Nephron (organoid): Measurements from ENCODE around the gene UBA1.

Experiments
- H3K27ac Mint-ChIP-seq, 3 experiments: 2 replicates each; pipeline ENCODE4 v1.8.0; 2020; ENCODE audit warnings: mixed read lengths in 3 of 3, mild to moderate bottlenecking in 2 of 3, moderate library complexity in 1 of 3
- H3K27me3 Mint-ChIP-seq: 2 replicates; pipeline ENCODE4 v1.8.0; 2021; ENCODE audit warnings: low read depth, mild to moderate bottlenecking, moderate library complexity, mixed read lengths
- H3K36me3 Mint-ChIP-seq: 2 replicates; pipeline ENCODE4 v1.8.0; 2020; ENCODE audit warnings: low read depth, mixed read lengths
- H3K4me1 Mint-ChIP-seq: 2 replicates; pipeline ENCODE4 v1.8.0; 2020; ENCODE audit warnings: mixed read lengths
- H3K4me3 Mint-ChIP-seq, 3 experiments: 2 replicates each; pipeline ENCODE4 v1.8.0; 2020; ENCODE audit warnings: mild to moderate bottlenecking in 3 of 3, mixed read lengths in 3 of 3, moderate library complexity in 2 of 3
- H3K9me3 Mint-ChIP-seq: 2 replicates; pipeline ENCODE4 v1.8.0; 2020; ENCODE audit warnings: mixed read lengths
- CTCF ChIP-seq, 3 experiments: fragments of 200-600 bp; sonication (generic); IDR thresholded peaks; one replicate each; pipeline ENCODE4 v1.5.0; 2021; ENCODE audit warnings: antibody characterized with exemption in 3 of 3; ENCODE audit not compliant: unreplicated experiment in 3 of 3

The UBA1 gene

GRCh38 chrX:47146121-47146935 lies 47.3 kb upstream of the UBA1 start:
- Mint-ChIP-seq H3K27ac (peak overlapping the region; percentile 96 to 100 (median 100)), H3K4me1 (no peaks in the 10 kb centered on the region), H3K27me3 (no peaks in the 10 kb centered on the region), H3K36me3 (peaks cover 49% of the 10 kb centered on the region), H3K9me3 (peaks cover 30% of the 10 kb centered on the region), H3K4me3 (peak overlapping the region; percentile 97 to 100 (median 99))
- TF ChIP-seq CTCF (IDR thresholded peaks at IDR 0.05; ENCODE audit: unreplicated experiment in 3 of 3): no peak

- Mint-ChIP-seq H3K4me1 (no peaks in the 10 kb centered on the region), H3K27ac (no peak overlapping the region), H3K27me3 (no peaks in the 10 kb centered on the region), H3K4me3 (peak overlapping the region; percentile 56 to 75 (median 64)), H3K36me3 (peaks cover 51% of the 10 kb centered on the region), H3K9me3 (peaks cover 28% of the 10 kb centered on the region)
- TF ChIP-seq CTCF (IDR thresholded peaks at IDR 0.05; ENCODE audit: unreplicated experiment in 3 of 3): no peak
These were observed 46.4 kb upstream of the UBA1 start for GRCh38 chrX:47146936-47147859.

GRCh38 chrX:47148946-47149345 lies 44.7 kb upstream of the UBA1 start:
- peaks cover 58% of the 10 kb centered on the region for H3K36me3 Mint-ChIP-seq
- H3K27ac Mint-ChIP-seq: no peak overlapping the region
- no peak for TF ChIP-seq CTCF (IDR thresholded peaks at IDR 0.05; ENCODE audit: unreplicated experiment in 3 of 3)
- H3K4me3 Mint-ChIP-seq: no peak overlapping the region
- H3K27me3 Mint-ChIP-seq: no peaks in the 10 kb centered on the region
- H3K9me3 Mint-ChIP-seq: peaks cover 21% of the 10 kb centered on the region
- H3K4me1 Mint-ChIP-seq: no peaks in the 10 kb centered on the region

GRCh38 chrX:47151435-47151834 lies 42.2 kb upstream of the UBA1 start:
- Mint-ChIP-seq H3K4me1 (no peaks in the 10 kb centered on the region), H3K27me3 (no peaks in the 10 kb centered on the region), H3K36me3 (peaks cover 73% of the 10 kb centered on the region), H3K27ac (no peak overlapping the region), H3K4me3 (no peak overlapping the region), H3K9me3 (peaks cover 19% of the 10 kb centered on the region)
- no peak for TF ChIP-seq CTCF (IDR thresholded peaks at IDR 0.05; ENCODE audit: unreplicated experiment in 3 of 3)

GRCh38 chrX:47156611-47157520 lies 36.8 kb upstream of the UBA1 start:
- H3K4me3 Mint-ChIP-seq: no peak overlapping the region
- H3K9me3 Mint-ChIP-seq: peaks cover 16% of the 10 kb centered on the region
- no peak overlapping the region for H3K27ac Mint-ChIP-seq
- H3K36me3 Mint-ChIP-seq: peaks cover 69% of the 10 kb centered on the region
- TF ChIP-seq CTCF (IDR thresholded peaks at IDR 0.05; ENCODE audit: unreplicated experiment in 3 of 3): no peak
- no peaks in the 10 kb centered on the region for H3K4me1 Mint-ChIP-seq
- H3K27me3 Mint-ChIP-seq: no peaks in the 10 kb centered on the region
